ENCODE results near the gene KBTBD8. TPM values are rescaled to one million over a fixed set of nuclear protein-coding genes. Genes with fewer than 3 reads are reported as not detected.

KBTBD8 gene
- total and polyA plus RNA-seq, 11 donors: 0.99 to 9.0 (median 6.1) TPM

GRCh38 chr3:67048067-67048714 lies 50.1 kb downstream of the KBTBD8 start:
- TF ChIP-seq POLR2A (IDR thresholded peaks at IDR 0.05) (no peak), CTCF (IDR thresholded peaks at IDR 0.05) (no peak)
- intact Hi-C loops (cut with DNase I): no loop called here
- WGBS, 4 donors: 71 to 79% (median 72%) methylated on average over 2 of the region's 2 CpGs
- no peak overlapping the region for H3K4me3 ChIP-seq
- DNase-seq (no peak), ATAC-seq (no peak)
- H3K4me1 ChIP-seq: peaks cover 0 to 8% (median 0%) of the 10 kb centered on the region in 12 donors
- no peaks in the 10 kb centered on the region for H3K27me3 ChIP-seq
- H3K27ac ChIP-seq: no peak overlapping the region
- no peaks in the 10 kb centered on the region for H3K36me3 ChIP-seq
- peaks cover 0 to 3% (median 0%) of the 10 kb centered on the region in 12 donors for H3K9me3 ChIP-seq

GRCh38 chr3:67048715-67049074 lies 50.6 kb downstream of the KBTBD8 start:
- intact Hi-C loops (cut with DNase I): no loop called here
- ATAC-seq (no peak), DNase-seq (no peak)
- Histone ChIP-seq H3K4me3 (no peak overlapping the region), H3K4me1 (peaks cover 0 to 8% (median 0%) of the 10 kb centered on the region in 12 donors), H3K27me3 (no peaks in the 10 kb centered on the region), H3K9me3 (peaks cover 0 to 3% (median 0%) of the 10 kb centered on the region in 12 donors), H3K27ac (no peak overlapping the region), H3K36me3 (no peaks in the 10 kb centered on the region)
- TF ChIP-seq CTCF (IDR thresholded peaks at IDR 0.05) (no peak), POLR2A (IDR thresholded peaks at IDR 0.05) (no peak)
- 75 to 79% (median 77%) methylated on average over 3 of the region's 3 CpGs for WGBS, 4 donors

GRCh38 chr3:67059443-67059842 lies 61.3 kb downstream of the KBTBD8 start:
- no peak for TF ChIP-seq POLR2A (IDR thresholded peaks at IDR 0.05)
- TF ChIP-seq CTCF (IDR thresholded peaks at IDR 0.05): no peak
- Histone ChIP-seq H3K27ac (no peak overlapping the region), H3K27me3 (peaks cover 0 to 7% (median 0%) of the 10 kb centered on the region in 9 donors), H3K4me3 (no peak overlapping the region), H3K36me3 (no peaks in the 10 kb centered on the region), H3K4me1 (no peaks in the 10 kb centered on the region), H3K9me3 (peaks cover 0 to 5% (median 0%) of the 10 kb centered on the region in 12 donors)
- WGBS, 4 donors: 69 to 95% (median 92%) methylated on average over 2 of the region's 2 CpGs
- DNase-seq: no peak
- no peak for ATAC-seq
- intact Hi-C loops (cut with DNase I): no loop called here

Measured in heart left ventricle (tissue), 16 donors.